GM23338 (cell line): Measurements from ENCODE around the gene C1QTNF9.

Experiments used
- CREB1 ChIP-seq: fragments of 250-450 bp; sonication (Bioruptor Pico); IDR thresholded peaks from 2 replicates; pipeline ENCODE4 v1.5.0; 2020; ENCODE audit warnings: low read depth, mild to moderate bottlenecking, moderate library complexity
- CTCF ChIP-seq, 2 experiments: fragments of 200-600 bp in 1 of 2; sonication (generic) in 1 of 2; conservative IDR thresholded peaks; 2 replicates each; pipeline versions ENCODE4 v1.5.1 to v1.6.1; 2016 to 2017; ENCODE audit warnings: antibody characterized with exemption in 2 of 2, low read depth in 2 of 2, mild to moderate bottlenecking in 2 of 2, moderate library complexity in 1 of 2
- ETS1 ChIP-seq: IDR thresholded peaks from 2 replicates; pipeline ENCODE4 v1.6.1; 2016; ENCODE audit warnings: antibody characterized with exemption
- EZH2 ChIP-seq: fragments of 200-600 bp; sonication (generic); IDR thresholded peaks from one replicate; pipeline ENCODE4 v1.8.0; 2017; ENCODE audit warnings: antibody characterized with exemption, mild to moderate bottlenecking, low read depth; ENCODE audit not compliant: unreplicated experiment
- EZH2phosphoT487 ChIP-seq: fragments of 200-600 bp; sonication (generic); IDR thresholded peaks from one replicate; pipeline ENCODE4 v1.8.1; 2018; ENCODE audit warnings: antibody characterized with exemption; ENCODE audit not compliant: unreplicated experiment
- JUNB ChIP-seq: IDR thresholded peaks from one replicate; pipeline ENCODE4 v1.6.1; 2016; ENCODE audit warnings: antibody characterized with exemption; ENCODE audit not compliant: unreplicated experiment
- NANOG ChIP-seq: IDR thresholded peaks from 2 replicates; pipeline ENCODE4 v1.6.1; 2016; ENCODE audit warnings: antibody characterized with exemption, borderline replicate concordance
- POLR2AphosphoS5 ChIP-seq: IDR thresholded peaks from 2 replicates; pipeline ENCODE4 v1.6.1; 2016; ENCODE audit warnings: antibody characterized with exemption, low read depth
- REST ChIP-seq: IDR thresholded peaks from one replicate; pipeline ENCODE4 v1.6.1; 2018; ENCODE audit warnings: antibody characterized with exemption; ENCODE audit not compliant: unreplicated experiment
- ZNF114 ChIP-seq: fragments of 250-450 bp; sonication (Bioruptor Pico); IDR thresholded peaks from 2 replicates; pipeline ENCODE4 v1.5.0; 2020; ENCODE audit warnings: mild to moderate bottlenecking, moderate library complexity
- ZNF331 ChIP-seq: fragments of 250-450 bp; sonication (Bioruptor Pico); IDR thresholded peaks from 2 replicates; pipeline ENCODE4 v1.5.0; 2020; ENCODE audit warnings: low read depth, mild to moderate bottlenecking, moderate library complexity
- ZNF462 ChIP-seq: fragments of 250-450 bp; sonication (Bioruptor Pico); IDR thresholded peaks from 2 replicates; pipeline ENCODE4 v1.5.0; 2020; ENCODE audit warnings: mild to moderate bottlenecking, moderate library complexity

DNA sequence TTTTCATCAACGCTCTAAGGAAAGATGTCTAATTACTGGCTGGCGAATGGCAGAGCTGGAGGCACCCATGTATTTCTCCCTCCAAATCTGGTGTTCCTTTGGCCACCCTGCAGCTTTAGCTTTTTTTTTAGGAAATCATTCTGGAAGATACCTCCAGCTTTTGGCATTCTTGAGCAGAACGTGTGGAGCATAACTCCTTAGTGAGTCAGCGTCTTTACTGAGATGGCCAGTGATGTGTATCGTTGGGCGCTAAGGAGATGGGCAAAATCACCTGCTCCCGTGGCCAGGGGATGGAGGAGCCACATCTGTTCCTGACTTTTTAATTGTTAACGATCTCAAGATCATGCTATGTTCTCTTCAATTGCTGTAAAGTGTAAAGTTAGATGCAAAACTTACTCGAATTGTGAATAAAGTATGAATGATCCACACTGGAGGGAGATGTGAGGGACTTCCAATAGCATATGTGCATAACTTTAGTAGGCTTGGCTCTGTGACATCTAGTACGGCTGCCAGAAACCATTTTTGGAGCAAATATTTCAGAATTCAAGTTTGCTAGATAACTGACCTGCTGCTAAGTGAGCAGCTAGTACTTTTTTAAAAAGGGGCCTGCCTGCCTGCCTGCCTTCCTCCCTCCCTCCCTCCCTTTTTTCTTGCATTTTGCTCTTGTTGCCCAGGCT is 24.4 kb upstream of the C1QTNF9 start:
- TF ChIP-seq CTCF (conservative IDR thresholded peaks at IDR 0.05; ENCODE audit: low read depth in 2 of 2) (no peak), EZH2 (no peak), REST (no peak), POLR2AphosphoS5 (no peak), JUNB (no peak), EZH2phosphoT487 (no peak), ZNF114 (CRISPR knock-in tag) (no peak), ZNF462 (CRISPR knock-in tag) (no peak), CREB1 (CRISPR knock-in tag) (no peak), ZNF331 (CRISPR knock-in tag) (no peak), ETS1 (no peak), NANOG (no peak)
